GM12878 (cell line): Measurements from ENCODE around the gene PEX11A. TPM values are rescaled to one million over a fixed set of nuclear protein-coding genes. Genes with fewer than 3 reads are reported as not detected.

Experiments
- ATAC-seq: fragments of 200-7000 bp; cut with Tn5 transposase; 3 replicates; pipeline ENCODE4 v1.9.1; 2020; ENCODE audit warnings: mild to moderate bottlenecking, moderate library complexity
- Bru-seq: library from RNA; stranded (reverse); fragments of 400-500 nt; gene quantifications from one replicate; lab custom pipeline; 2021; lab: Mats Ljungman, UMichigan
- BruChase-seq, 2 experiments: library from RNA; stranded (reverse); fragments of 400-500 nt; gene quantifications; one replicate each; lab custom pipeline; 2021; lab: Mats Ljungman, UMichigan
- BruUV-seq: library from RNA; stranded (reverse); fragments of 400-500 nt; replicated peaks from 2 replicates; lab custom pipeline; 2021; lab: Mats Ljungman, UMichigan
- CTCF ChIA-PET: fragments of 300-600 bp; sonication (Branson Sonifier 250); formaldehyde crosslinking; extraction: SDS; loops from one replicate; lab custom pipeline; 2021; ENCODE audit warnings: inconsistent platforms; lab: Yijun Ruan, JAX
- POLR2A ChIA-PET: fragments of 350-600 bp; formaldehyde crosslinking; extraction: SDS; loops from one replicate; lab custom pipeline; 2021; ENCODE audit warnings: inconsistent platforms; lab: Charles Lee
- RAD21 ChIA-PET: fragments of 300-600 bp; sonication (Branson Sonifier 250); formaldehyde crosslinking; loops from one replicate; lab custom pipeline; 2023; ENCODE audit warnings: antibody characterized with exemption; ENCODE audit not compliant: unreplicated experiment; lab: Charles Lee
- SMC1A ChIA-PET: fragments of 300-600 bp; sonication (Branson Sonifier 250); formaldehyde crosslinking; loops from one replicate; lab custom pipeline; 2023; ENCODE audit not compliant: unreplicated experiment, uncharacterized antibody; lab: Charles Lee
- DNase-seq: peaks from one replicate; pipeline ENCODE4 v3.0.0-alpha.2; 2011; ENCODE audit warnings: low read depth, low spot score
- FAIRE-seq: peaks from 3 replicates; lab custom pipeline; 2011; peaks lifted over from hg19 to GRCh38; lab: Jason Lieb, UNC
- H2AFZ ChIP-seq: 2 replicates; pipeline ENCODE4 v1.6.0; 2011; ENCODE audit warnings: low read depth, low read length, control low read depth; ENCODE audit not compliant: control insufficient read depth
- H3K27ac ChIP-seq: 2 replicates; pipeline ENCODE4 v1.5.1; 2011; ENCODE audit warnings: control low read depth; ENCODE audit not compliant: control insufficient read depth, insufficient read depth
- H3K27me3 ChIP-seq, 2 experiments: replicated peaks in 1 of 2; 2 replicates each; pipeline versions ENCODE4 v1.6.0 to v1.6.1; 2011; ENCODE audit warnings: low read length in 1 of 2; ENCODE audit not compliant: control insufficient read depth in 2 of 2, insufficient read depth in 2 of 2
- H3K36me3 ChIP-seq, 2 experiments: 2 replicates each; pipeline ENCODE4 v1.5.1; 2011; ENCODE audit warnings: low read length in 1 of 2; ENCODE audit not compliant: control insufficient read depth in 2 of 2, insufficient read depth in 2 of 2
- H3K4me1 ChIP-seq: 2 replicates; pipeline ENCODE4 v1.6.1; 2011; ENCODE audit warnings: mild to moderate bottlenecking, low read length, moderate library complexity, mixed read lengths; ENCODE audit not compliant: control insufficient read depth, insufficient read depth
- H3K4me2 ChIP-seq: 2 replicates; pipeline ENCODE4 v1.6.0; 2011; ENCODE audit warnings: control low read depth; ENCODE audit not compliant: control insufficient read depth, insufficient read depth
- H3K4me3 ChIP-seq: fragments of 200-600 bp; sonication (generic); 2 replicates; pipeline ENCODE4 v1.5.1; 2016
- H3K79me2 ChIP-seq: 2 replicates; pipeline ENCODE4 v1.6.0; 2011; ENCODE audit warnings: low read length; ENCODE audit not compliant: control insufficient read depth, insufficient read depth
- H3K9ac ChIP-seq: 2 replicates; pipeline ENCODE4 v1.8.0; 2011; ENCODE audit warnings: low read length, control low read depth, mixed read lengths; ENCODE audit not compliant: control insufficient read depth, insufficient read depth
- H3K9me3 ChIP-seq: replicated peaks from 3 replicates; pipeline ENCODE4 v1.5.1; 2011; ENCODE audit warnings: mild to moderate bottlenecking, low read length; ENCODE audit not compliant: control insufficient read depth, insufficient read depth
- H4K20me1 ChIP-seq: 2 replicates; pipeline ENCODE4 v1.6.0; 2011; ENCODE audit not compliant: control insufficient read depth, insufficient read depth
- BMI1 ChIP-seq: fragments of 450-650 bp; IDR thresholded peaks from 2 replicates; pipeline ENCODE4 v1.6.1; 2016; ENCODE audit warnings: mild to moderate bottlenecking, moderate library complexity, borderline replicate concordance
- DPF2 ChIP-seq: fragments of 450-650 bp; IDR thresholded peaks from 2 replicates; pipeline ENCODE4 v1.6.1; 2017; ENCODE audit warnings: mild to moderate bottlenecking
- GABPA ChIP-seq: IDR thresholded peaks from 2 replicates; pipeline ENCODE4 v1.6.1; 2014; ENCODE audit warnings: antibody characterized with exemption, low read depth, mild to moderate bottlenecking, inconsistent platforms
- GATAD2B ChIP-seq: fragments of 450-650 bp; conservative IDR thresholded peaks from 2 replicates; pipeline ENCODE4 v1.6.1; 2017; ENCODE audit warnings: low read depth, mild to moderate bottlenecking, moderate library complexity
- IKZF1 ChIP-seq: fragments of 450-650 bp; conservative IDR thresholded peaks from 2 replicates; pipeline ENCODE4 v1.6.1; 2017; ENCODE audit warnings: antibody characterized with exemption, mild to moderate bottlenecking
- LARP7 ChIP-seq: fragments of 450-650 bp; IDR thresholded peaks from 2 replicates; pipeline ENCODE4 v1.6.1; 2017; ENCODE audit warnings: mild to moderate bottlenecking
- MEF2B ChIP-seq: fragments of 450-650 bp; IDR thresholded peaks from 2 replicates; pipeline ENCODE4 v1.6.1; 2018; ENCODE audit warnings: mild to moderate bottlenecking, moderate library complexity; ENCODE audit not compliant: partially characterized antibody, poor library complexity, severe bottlenecking
- NBN ChIP-seq: fragments of 450-650 bp; IDR thresholded peaks from 2 replicates; pipeline ENCODE4 v1.6.1; 2016
- NR2C2 ChIP-seq: IDR thresholded peaks from 2 replicates; pipeline ENCODE4 v1.6.1; 2011; ENCODE audit warnings: borderline replicate concordance, low read depth; ENCODE audit not compliant: control insufficient read depth, insufficient read length
- PAX8 ChIP-seq: fragments of 450-650 bp; IDR thresholded peaks from 2 replicates; pipeline ENCODE4 v1.6.1; 2017; ENCODE audit warnings: mild to moderate bottlenecking, moderate library complexity
- RAD51 ChIP-seq: fragments of 450-650 bp; IDR thresholded peaks from 2 replicates; pipeline ENCODE4 v1.6.1; 2016; ENCODE audit warnings: moderate library complexity, mild to moderate bottlenecking, inconsistent platforms
- RB1 ChIP-seq: fragments of 450-650 bp; formaldehyde crosslinking; IDR thresholded peaks from 2 replicates; pipeline ENCODE4 v1.6.1; 2017; ENCODE audit warnings: mild to moderate bottlenecking, borderline replicate concordance
- SMARCA5 ChIP-seq: fragments of 450-650 bp; IDR thresholded peaks from 2 replicates; pipeline ENCODE4 v1.6.1; 2017; ENCODE audit warnings: mild to moderate bottlenecking
- SPI1 ChIP-seq: IDR thresholded peaks from 2 replicates; pipeline ENCODE4 v1.6.1; 2011; ENCODE audit warnings: low read depth, mild to moderate bottlenecking, low read length, moderate library complexity, borderline replicate concordance; ENCODE audit not compliant: insufficient read depth
- WGBS: methylation state at CpG from one replicate; pipeline ENCODE4 v1.1.6; 2016; ENCODE audit warnings: low lambda C conversion rate; ENCODE audit not compliant: insufficient replicate concordance, insufficient coverage; ENCODE audit errors: missing lambda C conversion rate; 5-methylcytosine and 5-hydroxymethylcytosine counted together
- in situ Hi-C: fragments of 300-500 bp; cut with MboI; formaldehyde crosslinking; loops from 9 replicates; pipeline ENCODE4 v1.14.3; 2018; ENCODE audit warnings: mixed read lengths
- intact Hi-C: fragments of 100-400 bp; cut with micrococcal nuclease; formaldehyde crosslinking; loops from one replicate; pipeline ENCODE4 v1.14.2; 2022; ENCODE audit not compliant: unreplicated experiment
- long read RNA-seq, 2 experiments: library from polyadenylated mRNA; unstranded; transcript quantifications; one replicate each; pipeline ENCODE4 v2.0.0, GENCODE V29; 2019 to 2020
- polyA minus RNA-seq, 3 experiments: library from RNA; depleted of rRNA, polyadenylated mRNA; stranded (reverse); fragments of >200 nt; gene quantifications; 2 replicates each; pipeline ENCODE4 v1.2.3, GENCODE V29; 2011
- polyA plus RNA-seq, 11 experiments: library from polyadenylated mRNA; depleted of rRNA in 4 of 11; unstranded in 6 of 11; stranded (reverse) in 5 of 11; fragments of >200 nt; fragmentation: Nextera tagmentation in 4 of 11; fragmentation: Illumina TruSeq in 1 of 11; extraction: Ambion mirVana in 4 of 11; extraction: Trizol in 1 of 11; gene quantifications; 1 replicate in 1 of 11; 2 replicates in 10 of 11; pipeline versions ENCODE4 v1.2.1 to v1.2.3, GENCODE V29; 2011 to 2016; ENCODE audit warnings: inconsistent platforms in 2 of 11, missing spikeins in 2 of 11, low read depth in 1 of 11
- total RNA-seq, 4 experiments: library from RNA; depleted of rRNA in 3 of 4; stranded (reverse); fragments of >200 nt in 3 of 4; fragmentation: Illumina TruSeq in 1 of 4; extraction: Trizol in 1 of 4; gene quantifications; 2 replicates each; pipeline versions ENCODE4 v1.2.1 to v1.2.3, GENCODE V29; 2013 to 2021
- TF ChIP-seq, protein P1 (sequence below): fragments of 450-650 bp; formaldehyde crosslinking; IDR thresholded peaks from 2 replicates; pipeline ENCODE4 v1.5.0; 2022; ENCODE audit warnings: mild to moderate bottlenecking, missing genetic modification characterization

PEX11A gene, protein sequence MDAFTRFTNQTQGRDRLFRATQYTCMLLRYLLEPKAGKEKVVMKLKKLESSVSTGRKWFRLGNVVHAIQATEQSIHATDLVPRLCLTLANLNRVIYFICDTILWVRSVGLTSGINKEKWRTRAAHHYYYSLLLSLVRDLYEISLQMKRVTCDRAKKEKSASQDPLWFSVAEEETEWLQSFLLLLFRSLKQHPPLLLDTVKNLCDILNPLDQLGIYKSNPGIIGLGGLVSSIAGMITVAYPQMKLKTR
- total RNA-seq (2013; cell fraction: nucleolus; rRNA removed) = 6.9 and 7.6 TPM in 2 replicates
- total RNA-seq (2014; rRNA removed) = 1.9 and 2.5 TPM in 2 replicates
- total RNA-seq (2014; rRNA removed; fragmentation: Illumina TruSeq; extraction: Trizol) = 2.0 and 2.1 TPM in 2 replicates
- total RNA-seq (2021) = 2.0 and 2.8 TPM in 2 replicates
- polyA plus RNA-seq (2011; ENCODE audit: low read depth) = 2.6 TPM
- 1.4 and 1.5 TPM in 2 replicates for polyA plus RNA-seq (2011; rRNA removed)
- polyA plus RNA-seq (2011; cell fraction: cytosol; rRNA removed) = 0.75 and 1.5 TPM in 2 replicates
- polyA plus RNA-seq (2011; cell fraction: nucleus; rRNA removed) = 0.31 and 0.75 TPM in 2 replicates
- polyA plus RNA-seq (2012) = 2.6 and 3.3 TPM in 2 replicates
- 1.8 and 2.1 TPM in 2 replicates for polyA plus RNA-seq (2014; fragmentation: Illumina TruSeq; extraction: Trizol)
- polyA plus RNA-seq (2014; fragmentation: Nextera tagmentation; extraction: Ambion mirVana) = 1 to 10 TPM; 1.4 to 1.5 TPM
- polyA plus RNA-seq (2014; rRNA removed) = 2.1 and 3.5 TPM in 2 replicates
- 1 to 10 TPM; 1.7 to 2.1 TPM for polyA plus RNA-seq (2016; fragmentation: Nextera tagmentation; extraction: Ambion mirVana)
- 1.5 and 1.9 TPM in 2 replicates for polyA minus RNA-seq (2011; rRNA and poly(A)+ RNA removed)
- 0.73 TPM in 1 of 2 replicates, not detected in the other for polyA minus RNA-seq (2011; cell fraction: cytosol; rRNA and poly(A)+ RNA removed)
- polyA minus RNA-seq (2011; cell fraction: nucleus; rRNA and poly(A)+ RNA removed) = 0.38 and 0.60 TPM in 2 replicates
- Bru-seq, nascent RNA = percentile 52 among the genes with signal in this experiment
- BruChase-seq, experiment 1, labeled RNA remaining after a 6-hour chase = percentile 51 among the genes with signal in this experiment
- BruChase-seq, experiment 2, labeled RNA remaining after a 2-hour chase = percentile 51 among the genes with signal in this experiment
- long read RNA-seq, experiment 1, partial matches to known transcripts = 0 of 2 reads
- long read RNA-seq, experiment 1, other reads (novel, unspliced or antisense) = 0 of 2 reads
- long read RNA-seq, experiment 2, transcript PEX11A-201 (3 exons, 2,740 nt) = major isoform, 33 of 37 reads
- long read RNA-seq, experiment 2, partial matches to known transcripts = 1 of 37 reads
- long read RNA-seq, experiment 2, other reads (novel, unspliced or antisense) = 0 of 37 reads

DNA sequence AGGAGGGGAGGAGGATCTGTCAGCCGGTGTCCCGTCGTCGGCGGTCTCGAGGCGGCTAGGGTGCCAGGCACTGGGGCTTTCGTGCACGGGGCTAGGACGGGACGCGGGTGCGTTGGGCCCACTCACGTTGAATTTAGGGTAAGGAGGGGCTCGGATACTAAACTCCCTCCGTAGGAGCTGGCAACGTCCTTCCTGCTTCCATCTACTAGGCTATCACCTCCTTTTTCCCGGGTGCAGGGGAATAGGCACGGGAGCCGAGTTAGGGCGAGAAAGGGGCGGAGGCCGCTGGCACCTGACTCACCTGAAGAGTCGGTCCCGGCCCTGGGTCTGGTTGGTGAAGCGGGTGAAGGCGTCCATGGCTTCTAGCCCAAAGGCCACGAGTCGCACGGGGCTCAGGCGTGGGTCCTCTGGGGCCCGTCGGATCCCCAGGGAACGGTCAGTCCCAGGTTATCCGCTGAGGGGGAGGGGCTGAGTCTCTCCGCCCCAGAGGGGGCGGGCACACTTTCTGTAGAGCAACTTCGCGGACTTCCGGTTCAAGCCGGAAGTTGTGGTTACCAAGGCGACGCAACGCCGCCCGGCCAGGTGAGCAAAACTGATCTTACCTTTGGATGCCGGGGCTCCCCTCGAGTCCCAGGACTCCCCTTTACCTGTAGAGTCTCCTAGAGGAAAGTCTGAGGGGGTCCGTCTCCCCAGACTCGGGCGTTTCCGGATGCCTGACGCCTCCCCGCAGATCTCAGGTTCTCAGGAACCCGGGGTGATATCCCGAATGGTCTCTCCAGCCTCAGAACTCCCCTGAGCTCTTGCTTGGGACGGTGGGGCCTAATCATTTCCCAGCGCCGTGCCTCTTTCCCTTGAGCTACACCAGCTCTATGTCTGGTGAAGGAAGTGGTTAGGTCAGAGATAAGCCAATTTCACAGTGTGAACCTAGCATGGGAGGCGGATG is at the start of gene PEX11A, which contains the start of gene WDR93:
PEX11A (minus strand) TSS at position 479 of the 943 bp plus-strand sequence; CDS start at position 357, 122 bp downstream.
WDR93 (plus strand) TSS at position 536 of the 943 bp plus-strand sequence. CDS start 10,936 bp downstream, outside the sequence.
- WGBS = 1% methylated on average over 53 of the region's 60 CpGs
- DNase-seq (peak; percentile 27), FAIRE-seq (no peak), ATAC-seq (peak; percentile 96)
- Histone ChIP-seq H2AFZ (peak within 1 kb of the TSS; percentile 99), H3K4me3 (peak within 1 kb of the TSS; percentile 95), H3K27ac (no peak within 1 kb of the TSS), H3K9ac (peak within 1 kb of the TSS; percentile 49), H3K9me3 (no peaks in the 10 kb centered on the region), H3K27me3 (no peaks in the 10 kb centered on the region; a peak in 1 of 4 replicates), H3K79me2 (no peaks in the 10 kb centered on the region), H4K20me1 (no peaks in the 10 kb centered on the region), H3K4me1 (no peaks in the 10 kb centered on the region), H3K36me3 (no peaks in the 10 kb centered on the region), H3K4me2 (peak within 1 kb of the TSS; percentile 78)
- ChIA-PET RAD21 (no interaction called here), CTCF (no interaction called here), POLR2A (no interaction called here), SMC1A (no interaction called here)
- intact Hi-C loops (no loop called here), in situ Hi-C loops (no loop called here)
- BruUV-seq = TSS peak; percentile 85
- TF ChIP-seq PAX8 (no peak), LARP7 (peak; percentile 69; the same call in 1 of the 2 replicates), SMARCA5 (0 out of 2 replicates have a peak, but pooled peaks have one; percentile 65), NBN (peak; percentile 47; the same call in 1 of the 2 replicates), GABPA (peak; percentile 91), RAD51 (no peak), GATAD2B (peak; percentile 79), RB1 (peak; percentile 45; the same call in 1 of the 2 replicates), SPI1 (no peak), BMI1 (peak; percentile 86; the same call in 1 of the 2 replicates), NR2C2 (no peak), DPF2 (peak; percentile 21; the same call in 1 of the 2 replicates), IKZF1 (peak; percentile 51; the same call in 1 of the 2 replicates), MEF2B (peak; percentile 97)
- TF ChIP-seq, protein P1, sequence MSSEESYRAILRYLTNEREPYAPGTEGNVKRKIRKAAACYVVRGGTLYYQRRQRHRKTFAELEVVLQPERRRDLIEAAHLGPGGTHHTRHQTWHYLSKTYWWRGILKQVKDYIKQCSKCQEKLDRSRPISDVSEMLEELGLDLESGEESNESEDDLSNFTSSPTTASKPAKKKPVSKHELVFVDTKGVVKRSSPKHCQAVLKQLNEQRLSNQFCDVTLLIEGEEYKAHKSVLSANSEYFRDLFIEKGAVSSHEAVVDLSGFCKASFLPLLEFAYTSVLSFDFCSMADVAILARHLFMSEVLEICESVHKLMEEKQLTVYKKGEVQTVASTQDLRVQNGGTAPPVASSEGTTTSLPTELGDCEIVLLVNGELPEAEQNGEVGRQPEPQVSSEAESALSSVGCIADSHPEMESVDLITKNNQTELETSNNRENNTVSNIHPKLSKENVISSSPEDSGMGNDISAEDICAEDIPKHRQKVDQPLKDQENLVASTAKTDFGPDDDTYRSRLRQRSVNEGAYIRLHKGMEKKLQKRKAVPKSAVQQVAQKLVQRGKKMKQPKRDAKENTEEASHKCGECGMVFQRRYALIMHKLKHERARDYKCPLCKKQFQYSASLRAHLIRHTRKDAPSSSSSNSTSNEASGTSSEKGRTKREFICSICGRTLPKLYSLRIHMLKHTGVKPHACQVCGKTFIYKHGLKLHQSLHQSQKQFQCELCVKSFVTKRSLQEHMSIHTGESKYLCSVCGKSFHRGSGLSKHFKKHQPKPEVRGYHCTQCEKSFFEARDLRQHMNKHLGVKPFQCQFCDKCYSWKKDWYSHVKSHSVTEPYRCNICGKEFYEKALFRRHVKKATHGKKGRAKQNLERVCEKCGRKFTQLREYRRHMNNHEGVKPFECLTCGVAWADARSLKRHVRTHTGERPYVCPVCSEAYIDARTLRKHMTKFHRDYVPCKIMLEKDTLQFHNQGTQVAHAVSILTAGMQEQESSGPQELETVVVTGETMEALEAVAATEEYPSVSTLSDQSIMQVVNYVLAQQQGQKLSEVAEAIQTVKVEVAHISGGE = 0 out of 2 replicates have a peak, but pooled peaks have one; percentile 12
